ENCODE results near the gene ARSI.

DNA sequence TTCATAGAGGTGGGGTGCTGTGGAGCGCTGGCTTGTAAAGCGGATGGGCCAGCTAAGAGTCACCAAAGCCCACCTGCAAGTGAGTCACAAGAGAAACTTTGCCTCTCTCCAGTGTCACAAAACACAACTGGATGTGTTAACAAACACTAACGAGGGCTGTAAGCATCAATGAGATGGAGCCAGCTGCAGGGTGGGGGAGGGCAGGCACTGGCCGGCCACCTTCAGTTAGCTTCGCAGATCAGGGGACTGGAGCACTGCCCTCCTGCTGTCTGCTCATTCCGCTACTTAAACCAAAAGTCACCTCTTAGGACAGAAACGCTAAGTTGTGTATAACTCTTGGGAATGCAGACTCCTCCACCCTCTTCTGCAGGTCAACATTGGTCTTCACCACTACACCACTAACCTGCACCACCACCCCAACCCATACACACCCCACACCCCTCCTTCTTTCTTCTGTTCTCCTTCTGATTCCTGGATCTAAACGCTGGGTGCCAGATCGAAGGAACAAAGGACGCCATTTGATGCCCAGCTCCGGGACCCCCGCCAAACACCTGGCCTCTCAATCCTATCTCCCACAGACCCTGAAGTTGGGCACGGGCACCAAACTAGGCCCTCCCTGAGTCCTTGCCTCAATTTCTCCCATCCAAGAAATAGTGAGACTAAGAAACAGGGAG, 2.1 kb downstream of the ARSI start:
- TF ChIP-seq, protein P1, sequence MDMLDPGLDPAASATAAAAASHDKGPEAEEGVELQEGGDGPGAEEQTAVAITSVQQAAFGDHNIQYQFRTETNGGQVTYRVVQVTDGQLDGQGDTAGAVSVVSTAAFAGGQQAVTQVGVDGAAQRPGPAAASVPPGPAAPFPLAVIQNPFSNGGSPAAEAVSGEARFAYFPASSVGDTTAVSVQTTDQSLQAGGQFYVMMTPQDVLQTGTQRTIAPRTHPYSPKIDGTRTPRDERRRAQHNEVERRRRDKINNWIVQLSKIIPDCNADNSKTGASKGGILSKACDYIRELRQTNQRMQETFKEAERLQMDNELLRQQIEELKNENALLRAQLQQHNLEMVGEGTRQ (IDR thresholded peaks at IDR 0.05), result no peak
- TF ChIP-seq, protein P2, sequence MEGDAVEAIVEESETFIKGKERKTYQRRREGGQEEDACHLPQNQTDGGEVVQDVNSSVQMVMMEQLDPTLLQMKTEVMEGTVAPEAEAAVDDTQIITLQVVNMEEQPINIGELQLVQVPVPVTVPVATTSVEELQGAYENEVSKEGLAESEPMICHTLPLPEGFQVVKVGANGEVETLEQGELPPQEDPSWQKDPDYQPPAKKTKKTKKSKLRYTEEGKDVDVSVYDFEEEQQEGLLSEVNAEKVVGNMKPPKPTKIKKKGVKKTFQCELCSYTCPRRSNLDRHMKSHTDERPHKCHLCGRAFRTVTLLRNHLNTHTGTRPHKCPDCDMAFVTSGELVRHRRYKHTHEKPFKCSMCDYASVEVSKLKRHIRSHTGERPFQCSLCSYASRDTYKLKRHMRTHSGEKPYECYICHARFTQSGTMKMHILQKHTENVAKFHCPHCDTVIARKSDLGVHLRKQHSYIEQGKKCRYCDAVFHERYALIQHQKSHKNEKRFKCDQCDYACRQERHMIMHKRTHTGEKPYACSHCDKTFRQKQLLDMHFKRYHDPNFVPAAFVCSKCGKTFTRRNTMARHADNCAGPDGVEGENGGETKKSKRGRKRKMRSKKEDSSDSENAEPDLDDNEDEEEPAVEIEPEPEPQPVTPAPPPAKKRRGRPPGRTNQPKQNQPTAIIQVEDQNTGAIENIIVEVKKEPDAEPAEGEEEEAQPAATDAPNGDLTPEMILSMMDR (IDR thresholded peaks at IDR 0.05), result no peak
- TF ChIP-seq ESRRA (IDR thresholded peaks at IDR 0.05; ENCODE audit: borderline replicate concordance, low read length) (no peak), RCOR1 (IDR thresholded peaks at IDR 0.05; ENCODE audit: low read depth, low read length) (no peak), MAFK (IDR thresholded peaks at IDR 0.05; ENCODE audit: partially characterized antibody) (no peak), EP300 (IDR thresholded peaks at IDR 0.05) (no peak), POLR2A (IDR thresholded peaks at IDR 0.05; ENCODE audit: low read length) (no peak), NR3C1 (IDR thresholded peaks at IDR 0.05) (no peak), KDM1A (IDR thresholded peaks at IDR 0.05; ENCODE audit: low read depth) (no peak), RFX5 (IDR thresholded peaks at IDR 0.05) (no peak)
- TF ChIP-seq, protein P3, sequence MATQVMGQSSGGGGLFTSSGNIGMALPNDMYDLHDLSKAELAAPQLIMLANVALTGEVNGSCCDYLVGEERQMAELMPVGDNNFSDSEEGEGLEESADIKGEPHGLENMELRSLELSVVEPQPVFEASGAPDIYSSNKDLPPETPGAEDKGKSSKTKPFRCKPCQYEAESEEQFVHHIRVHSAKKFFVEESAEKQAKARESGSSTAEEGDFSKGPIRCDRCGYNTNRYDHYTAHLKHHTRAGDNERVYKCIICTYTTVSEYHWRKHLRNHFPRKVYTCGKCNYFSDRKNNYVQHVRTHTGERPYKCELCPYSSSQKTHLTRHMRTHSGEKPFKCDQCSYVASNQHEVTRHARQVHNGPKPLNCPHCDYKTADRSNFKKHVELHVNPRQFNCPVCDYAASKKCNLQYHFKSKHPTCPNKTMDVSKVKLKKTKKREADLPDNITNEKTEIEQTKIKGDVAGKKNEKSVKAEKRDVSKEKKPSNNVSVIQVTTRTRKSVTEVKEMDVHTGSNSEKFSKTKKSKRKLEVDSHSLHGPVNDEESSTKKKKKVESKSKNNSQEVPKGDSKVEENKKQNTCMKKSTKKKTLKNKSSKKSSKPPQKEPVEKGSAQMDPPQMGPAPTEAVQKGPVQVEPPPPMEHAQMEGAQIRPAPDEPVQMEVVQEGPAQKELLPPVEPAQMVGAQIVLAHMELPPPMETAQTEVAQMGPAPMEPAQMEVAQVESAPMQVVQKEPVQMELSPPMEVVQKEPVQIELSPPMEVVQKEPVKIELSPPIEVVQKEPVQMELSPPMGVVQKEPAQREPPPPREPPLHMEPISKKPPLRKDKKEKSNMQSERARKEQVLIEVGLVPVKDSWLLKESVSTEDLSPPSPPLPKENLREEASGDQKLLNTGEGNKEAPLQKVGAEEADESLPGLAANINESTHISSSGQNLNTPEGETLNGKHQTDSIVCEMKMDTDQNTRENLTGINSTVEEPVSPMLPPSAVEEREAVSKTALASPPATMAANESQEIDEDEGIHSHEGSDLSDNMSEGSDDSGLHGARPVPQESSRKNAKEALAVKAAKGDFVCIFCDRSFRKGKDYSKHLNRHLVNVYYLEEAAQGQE (IDR thresholded peaks at IDR 0.05), result no peak
